Neural progenitor cell (in vitro differentiated cells): Measurements from ENCODE around the gene WDR45.

Source experiments
- EZH2 ChIP-seq: fragments of 200-600 bp; sonication (generic); IDR thresholded peaks from 2 replicates; pipeline ENCODE4 v1.6.1; 2017; ENCODE audit warnings: antibody characterized with exemption, mild to moderate bottlenecking, moderate library complexity
- TF ChIP-seq, protein P1 (sequence below): fragments of 200-600 bp; sonication (generic); IDR thresholded peaks from 2 replicates; pipeline ENCODE4 v1.5.1; 2017; ENCODE audit warnings: antibody characterized with exemption, mild to moderate bottlenecking

GRCh38 chrX:49066690-49067089 is 13.0 kb downstream of the WDR45 start:
- no peak for TF ChIP-seq EZH2
- TF ChIP-seq, protein P1, sequence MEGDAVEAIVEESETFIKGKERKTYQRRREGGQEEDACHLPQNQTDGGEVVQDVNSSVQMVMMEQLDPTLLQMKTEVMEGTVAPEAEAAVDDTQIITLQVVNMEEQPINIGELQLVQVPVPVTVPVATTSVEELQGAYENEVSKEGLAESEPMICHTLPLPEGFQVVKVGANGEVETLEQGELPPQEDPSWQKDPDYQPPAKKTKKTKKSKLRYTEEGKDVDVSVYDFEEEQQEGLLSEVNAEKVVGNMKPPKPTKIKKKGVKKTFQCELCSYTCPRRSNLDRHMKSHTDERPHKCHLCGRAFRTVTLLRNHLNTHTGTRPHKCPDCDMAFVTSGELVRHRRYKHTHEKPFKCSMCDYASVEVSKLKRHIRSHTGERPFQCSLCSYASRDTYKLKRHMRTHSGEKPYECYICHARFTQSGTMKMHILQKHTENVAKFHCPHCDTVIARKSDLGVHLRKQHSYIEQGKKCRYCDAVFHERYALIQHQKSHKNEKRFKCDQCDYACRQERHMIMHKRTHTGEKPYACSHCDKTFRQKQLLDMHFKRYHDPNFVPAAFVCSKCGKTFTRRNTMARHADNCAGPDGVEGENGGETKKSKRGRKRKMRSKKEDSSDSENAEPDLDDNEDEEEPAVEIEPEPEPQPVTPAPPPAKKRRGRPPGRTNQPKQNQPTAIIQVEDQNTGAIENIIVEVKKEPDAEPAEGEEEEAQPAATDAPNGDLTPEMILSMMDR: no peak
